IMR-90 (cell line): ENCODE results near the gene NFILZ. TPM values are rescaled to one million over a fixed set of nuclear protein-coding genes. Genes with fewer than 3 reads are reported as not detected.

Experiments used
- ATAC-seq: fragments of 200-7000 bp; cut with Tn5 transposase; 2 replicates; pipeline ENCODE4 v1.9.1; 2020; ENCODE audit warnings: low read depth, mild to moderate bottlenecking, moderate library complexity
- BruUV-seq: library from RNA; stranded (reverse); fragments of 400-500 nt; replicated peaks from 2 replicates; lab custom pipeline; 2021; lab: Mats Ljungman, UMichigan
- CTCF ChIA-PET: fragments of 300-600 bp; formaldehyde crosslinking; extraction: SDS; loops from one replicate; lab custom pipeline; 2021; ENCODE audit warnings: antibody characterized with exemption; lab: Yijun Ruan, JAX
- POLR2A ChIA-PET: fragments of 300-600 bp; sonication (Branson Sonifier 250); formaldehyde crosslinking; loops from one replicate; lab custom pipeline; 2022; ENCODE audit warnings: antibody characterized with exemption; ENCODE audit not compliant: unreplicated experiment; lab: Charles Lee
- DNase-seq: peaks from one replicate; pipeline ENCODE4 v3.0.0; 2013
- H2AFZ ChIP-seq: replicated peaks from 2 replicates; pipeline ENCODE3; 2013; ENCODE audit warnings: low read length, mild to moderate bottlenecking; ENCODE audit not compliant: poor library complexity
- H2AK5ac ChIP-seq: 2 replicates; pipeline ENCODE4 v1.6.1; 2013; ENCODE audit warnings: low read depth, low read length, inconsistent platforms
- H2AK9ac ChIP-seq: replicated peaks from 2 replicates; pipeline ENCODE3; 2013; ENCODE audit warnings: mild to moderate bottlenecking, low read depth, low read length, moderate library complexity; ENCODE audit not compliant: poor library complexity
- H2BK120ac ChIP-seq: 2 replicates; pipeline ENCODE4 v1.6.1; 2013; ENCODE audit warnings: low read depth, low read length, inconsistent platforms
- H2BK15ac ChIP-seq: 3 replicates; pipeline ENCODE4 v1.6.1; 2013; ENCODE audit warnings: low read depth, low read length, inconsistent platforms
- H2BK20ac ChIP-seq: 2 replicates; pipeline ENCODE4 v1.6.1; 2013; ENCODE audit warnings: low read depth, mild to moderate bottlenecking, inconsistent platforms, low read length, moderate library complexity
- H2BK5ac ChIP-seq: 2 replicates; pipeline ENCODE4 v1.6.1; 2013; ENCODE audit warnings: mild to moderate bottlenecking, low read depth, low read length, inconsistent platforms; ENCODE audit not compliant: poor library complexity, severe bottlenecking
- H3K14ac ChIP-seq: replicated peaks from 2 replicates; pipeline ENCODE4 v1.6.1; 2013; ENCODE audit warnings: low read depth, low read length, inconsistent platforms
- H3K18ac ChIP-seq: 2 replicates; pipeline ENCODE4 v1.6.1; 2013; ENCODE audit warnings: low read depth, low read length, control low read depth
- H3K23ac ChIP-seq: 2 replicates; pipeline ENCODE4 v1.6.1; 2013; ENCODE audit warnings: low read depth, low read length, inconsistent platforms
- H3K27ac ChIP-seq: 2 replicates; pipeline ENCODE4 v1.5.1; 2013; ENCODE audit warnings: mild to moderate bottlenecking, control low read depth, low read length; ENCODE audit not compliant: insufficient read depth
- H3K27me3 ChIP-seq: 2 replicates; pipeline ENCODE4 v1.6.1; 2013; ENCODE audit warnings: low read length; ENCODE audit not compliant: control insufficient read depth, insufficient read depth
- H3K36me3 ChIP-seq: 2 replicates; pipeline ENCODE4 v1.6.1; 2013; ENCODE audit warnings: low read length, mixed read lengths; ENCODE audit not compliant: control insufficient read depth, insufficient read depth
- H3K4ac ChIP-seq: 2 replicates; pipeline ENCODE4 v1.6.1; 2013; ENCODE audit warnings: low read depth, low read length, inconsistent platforms
- H3K4me1 ChIP-seq: 2 replicates; pipeline ENCODE4 v1.6.1; 2013; ENCODE audit warnings: low read length, mixed read lengths; ENCODE audit not compliant: control insufficient read depth, insufficient read depth
- H3K4me2 ChIP-seq: 2 replicates; pipeline ENCODE4 v1.6.1; 2013; ENCODE audit warnings: low read depth, mild to moderate bottlenecking, control low read depth, low read length, moderate library complexity
- H3K4me3 ChIP-seq: 2 replicates; pipeline ENCODE4 v1.5.1; 2013; ENCODE audit warnings: low read depth, mild to moderate bottlenecking, control low read depth, low read length, moderate library complexity; ENCODE audit not compliant: insufficient read depth
- H3K56ac ChIP-seq: 2 replicates; pipeline ENCODE4 v1.6.1; 2013; ENCODE audit warnings: low read length, inconsistent platforms; ENCODE audit not compliant: insufficient read depth; ENCODE audit errors: extremely low read depth
- H3K79me1 ChIP-seq, 2 experiments: 2 replicates each; pipeline ENCODE4 v1.6.1; 2013; ENCODE audit warnings: low read length in 2 of 2, inconsistent platforms in 1 of 2, low read depth in 1 of 2
- H3K9ac ChIP-seq: 2 replicates; pipeline ENCODE4 v1.6.1; 2013; ENCODE audit warnings: low read depth, low read length, control low read depth
- H3K9me1 ChIP-seq: 2 replicates; pipeline ENCODE4 v1.6.1; 2013; ENCODE audit warnings: low read length, inconsistent platforms; ENCODE audit not compliant: insufficient read depth
- H3K9me3 ChIP-seq: 2 replicates; pipeline ENCODE4 v1.6.1; 2013; ENCODE audit warnings: low read length; ENCODE audit not compliant: control insufficient read depth, insufficient read depth
- H4K20me1 ChIP-seq: 2 replicates; pipeline ENCODE4 v1.6.1; 2013; ENCODE audit warnings: low read length, inconsistent platforms; ENCODE audit not compliant: insufficient read depth
- H4K5ac ChIP-seq: 2 replicates; pipeline ENCODE4 v1.6.1; 2013; ENCODE audit warnings: mild to moderate bottlenecking, low read depth, low read length, control low read depth
- H4K8ac ChIP-seq, 2 experiments: 2 replicates each; pipeline ENCODE4 v1.6.1; 2013; ENCODE audit warnings: low read depth in 2 of 2, low read length in 2 of 2, control low read depth in 1 of 2, inconsistent platforms in 1 of 2
- H4K91ac ChIP-seq: 2 replicates; pipeline ENCODE4 v1.6.1; 2013; ENCODE audit warnings: low read depth, low read length, inconsistent platforms; ENCODE audit not compliant: insufficient read depth
- BHLHE40 ChIP-seq: fragments of 150-350 bp; IDR thresholded peaks from 2 replicates; pipeline ENCODE4 v1.6.1; 2016; ENCODE audit warnings: mild to moderate bottlenecking, low read depth, low read length
- CEBPB ChIP-seq: IDR thresholded peaks from 2 replicates; pipeline ENCODE4 v1.6.1; 2012; ENCODE audit warnings: low read depth, low read length, improper control_type of control experiment
- CHD1 ChIP-seq: IDR thresholded peaks from 2 replicates; pipeline ENCODE4 v1.6.1; 2012; ENCODE audit warnings: low read depth, low read length, improper control_type of control experiment
- CTCF ChIP-seq: conservative IDR thresholded peaks from 2 replicates; pipeline ENCODE4 v1.5.1; 2012; ENCODE audit warnings: mild to moderate bottlenecking, low read depth, low read length, improper control_type of control experiment
- ELK1 ChIP-seq: fragments of 150-350 bp; IDR thresholded peaks from 2 replicates; pipeline ENCODE4 v1.6.1; 2016; ENCODE audit warnings: low read depth, mild to moderate bottlenecking, low read length, moderate library complexity, borderline replicate concordance
- FOS ChIP-seq: fragments of 150-350 bp; IDR thresholded peaks from 2 replicates; pipeline ENCODE4 v1.6.1; 2016; ENCODE audit warnings: low read depth, low read length
- MAFK ChIP-seq: IDR thresholded peaks from 2 replicates; pipeline ENCODE4 v1.6.1; 2012; ENCODE audit warnings: low read depth, low read length, improper control_type of control experiment
- MAZ ChIP-seq: IDR thresholded peaks from 2 replicates; pipeline ENCODE4 v1.6.1; 2012; ENCODE audit warnings: low read depth, mild to moderate bottlenecking, low read length, improper control_type of control experiment, moderate library complexity, borderline replicate concordance
- MXI1 ChIP-seq: IDR thresholded peaks from 2 replicates; pipeline ENCODE4 v1.6.1; 2012; ENCODE audit warnings: low read depth, mild to moderate bottlenecking, low read length, moderate library complexity, borderline replicate concordance
- NFE2L2 ChIP-seq: fragments of 150-350 bp; IDR thresholded peaks from 2 replicates; pipeline ENCODE4 v1.6.1; 2016; ENCODE audit warnings: low read depth, mild to moderate bottlenecking, low read length
- POLR2A ChIP-seq: IDR thresholded peaks from 2 replicates; pipeline ENCODE4 v1.6.1; 2012; ENCODE audit warnings: mild to moderate bottlenecking, low read depth, low read length
- RAD21 ChIP-seq: IDR thresholded peaks from 2 replicates; pipeline ENCODE4 v1.6.1; 2012; ENCODE audit warnings: low read length, improper control_type of control experiment
- RCOR1 ChIP-seq: IDR thresholded peaks from 2 replicates; pipeline ENCODE4 v1.6.1; 2012; ENCODE audit warnings: mild to moderate bottlenecking, low read length, improper control_type of control experiment; ENCODE audit not compliant: insufficient replicate concordance
- RFX5 ChIP-seq: IDR thresholded peaks from 2 replicates; pipeline ENCODE4 v1.8.0; 2012; ENCODE audit warnings: low read depth, mild to moderate bottlenecking, low read length, moderate library complexity
- SMC3 ChIP-seq: fragments of 150-350 bp; IDR thresholded peaks from 2 replicates; pipeline ENCODE4 v1.6.1; 2016; ENCODE audit warnings: low read depth, mild to moderate bottlenecking, antibody characterized with exemption, low read length, moderate library complexity
- USF2 ChIP-seq: fragments of 150-350 bp; IDR thresholded peaks from 2 replicates; pipeline ENCODE4 v1.6.1; 2017; ENCODE audit warnings: mild to moderate bottlenecking, antibody characterized with exemption, low read length, low read depth
- WGBS, 2 experiments: methylation state at CpG; one replicate each; pipeline versions ENCODE4 v1.1.5 to v1.1.7; 2013; ENCODE audit warnings: missing lambda C conversion rate in 2 of 2; ENCODE audit not compliant: insufficient read length in 1 of 2; ENCODE audit errors: extremely low coverage in 2 of 2; 5-methylcytosine and 5-hydroxymethylcytosine counted together
- dilution Hi-C: fragments of 300-500 bp; cut with HindIII; formaldehyde crosslinking; loops from one replicate; pipeline ENCODE4 v1.14.3; 2018; ENCODE audit warnings: low sequenced_read_pairs; ENCODE audit not compliant: unreplicated experiment
- in situ Hi-C: fragments of 300-500 bp; cut with MboI; formaldehyde crosslinking; loops from 3 replicates; pipeline ENCODE4 v1.14.3; 2019; ENCODE audit warnings: low sequenced_read_pairs, inconsistent platforms, mixed read lengths
- intact Hi-C: fragments of 100-400 bp; cut with micrococcal nuclease; formaldehyde crosslinking; loops from 2 replicates; pipeline ENCODE4 v1.10.0; 2022
- polyA plus RNA-seq, 3 experiments: library from polyadenylated mRNA; depleted of rRNA; stranded (reverse); fragments of >200 nt; gene quantifications; 2 replicates each; pipeline ENCODE4 v1.2.3, GENCODE V29; 2012; ENCODE audit warnings: low replicate concordance in 1 of 3
- total RNA-seq: library from RNA; depleted of rRNA; stranded (reverse); fragments of >200 nt; gene quantifications from 2 replicates; pipeline ENCODE4 v1.2.3, GENCODE V29; 2012

Gene NFILZ
- total and polyA plus RNA-seq, 2 of the 4 experiments (the other 2 are of a cell fraction), result not detected

DNA sequence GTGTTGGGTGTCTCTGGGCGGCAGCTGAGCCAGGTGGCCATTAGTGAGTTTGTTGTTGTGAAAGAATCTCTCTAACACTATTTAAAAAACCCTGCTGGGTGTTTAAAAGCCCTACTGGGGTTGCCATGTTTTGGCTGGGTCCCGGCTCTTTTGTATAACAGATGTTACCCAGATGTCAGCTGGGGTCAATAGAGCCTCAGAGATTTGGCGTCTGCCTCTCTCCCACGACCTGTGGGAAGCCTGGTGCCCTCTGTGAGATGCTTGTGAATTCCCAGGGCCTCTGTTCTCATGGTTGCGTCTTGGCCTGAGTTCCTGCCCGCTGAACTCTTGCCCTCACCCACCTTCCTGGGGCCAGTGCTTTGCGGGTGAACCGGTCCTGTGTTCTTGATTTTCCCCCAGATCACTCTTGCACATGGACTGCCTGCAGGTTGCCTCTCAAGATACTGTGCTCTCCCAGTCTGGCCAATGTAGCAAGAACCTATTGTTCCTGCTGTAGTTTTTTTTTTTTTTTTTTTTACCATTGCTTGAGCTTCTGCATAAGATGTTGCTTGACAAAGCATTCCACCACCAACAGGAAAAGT lies 9.5 kb downstream of the NFILZ start:
- 17% methylated on average over 1 of the region's 8 CpGs; no CpG with 5 or more reads in 1 of the 2 experiments for WGBS, 2 experiments
- H2AFZ ChIP-seq, result no peak overlapping the region
- ATAC-seq (no peak), DNase-seq (no peak)
- intact Hi-C loops (no loop called here), dilution Hi-C loops (no loop called here), in situ Hi-C loops (no loop called here)
- H3K23ac ChIP-seq, result no peak overlapping the region
- no peak overlapping the region for H3K4me2 ChIP-seq
- H2BK120ac ChIP-seq, result no peak overlapping the region
- H2BK20ac ChIP-seq, result no peak overlapping the region
- no peak overlapping the region for H3K56ac ChIP-seq
- BruUV-seq, result no TSS peak
- no peak for TF ChIP-seq BHLHE40
- no peak for TF ChIP-seq CEBPB
- no peak for TF ChIP-seq RFX5
- TF ChIP-seq RCOR1, result no peak
- TF ChIP-seq MXI1, result no peak
- TF ChIP-seq CHD1, result no peak
- no peak for TF ChIP-seq MAZ
- no peak for TF ChIP-seq FOS
- no peak for TF ChIP-seq NFE2L2
- no peak for TF ChIP-seq RAD21
- TF ChIP-seq CTCF, result no peak
- TF ChIP-seq SMC3, result no peak
- no peak for TF ChIP-seq ELK1
- TF ChIP-seq USF2, result no peak
- no peak for TF ChIP-seq MAFK
- no peak for TF ChIP-seq POLR2A
- no peak overlapping the region for H4K91ac ChIP-seq
- no peak overlapping the region for H2AK9ac ChIP-seq
- no peaks in the 10 kb centered on the region for H4K20me1 ChIP-seq
- H3K9me3 ChIP-seq, result 0 out of 2 replicates have a peak, but pooled peaks cover 2% of the 10 kb centered on the region
- peaks cover 5% of the 10 kb centered on the region for H3K27me3 ChIP-seq
- H2BK15ac ChIP-seq, result no peak overlapping the region
- H4K8ac ChIP-seq, result no peak overlapping the region
- no peak overlapping the region for H2AK5ac ChIP-seq
- H3K4me3 ChIP-seq, result no peak overlapping the region
- no peak overlapping the region for H4K5ac ChIP-seq
- POLR2A ChIA-PET, result no interaction called here
- H3K27ac ChIP-seq, result no peak overlapping the region
- no peak overlapping the region for H3K14ac ChIP-seq
- no peaks in the 10 kb centered on the region for H3K79me1 ChIP-seq
- peaks cover 6% of the 10 kb centered on the region for H3K4me1 ChIP-seq
- CTCF ChIA-PET, result no interaction called here
- H3K9ac ChIP-seq, result no peak overlapping the region
- no peaks in the 10 kb centered on the region for H3K36me3 ChIP-seq
- H2BK5ac ChIP-seq, result no peak overlapping the region
- H3K4ac ChIP-seq, result no peak overlapping the region
- H3K18ac ChIP-seq, result no peak overlapping the region
- 0 out of 2 replicates have a peak, but pooled peaks cover 3% of the 10 kb centered on the region for H3K9me1 ChIP-seq
